GM21423 (cell line): ENCODE measurements around the gene DGKH.

ENCODE experiments used
- ATAC-seq: cut with Tn5 transposase; IDR thresholded peaks from one replicate; pipeline ENCODE4 v1.9.1; 2021; ENCODE audit warnings: mild to moderate bottlenecking, moderate library complexity; ENCODE audit not compliant: unreplicated experiment

The DGKH gene

GRCh38 chr13:42039946-42040729 lies 8.3 kb upstream of the DGKH start:
- ATAC-seq: peak; percentile 62

GRCh38 chr13:42040730-42041010 lies 7.8 kb upstream of the DGKH start:
- ATAC-seq: no peak

GRCh38 chr13:42041011-42041683 lies 7.3 kb upstream of the DGKH start:
- ATAC-seq: peak; percentile 18

- peak; percentile 28 for ATAC-seq
Measured at GRCh38 chr13:42041684-42042035, 6.8 kb upstream of the DGKH start.

GRCh38 chr13:42043676-42044075 lies 4.8 kb upstream of the DGKH start:
- no peak for ATAC-seq

GRCh38 chr13:42046448-42046847 lies 2.0 kb upstream of the DGKH start:
- ATAC-seq: no peak

GRCh38 chr13:42047561-42048341 lies 697 bp upstream of the DGKH start:
- peak; percentile 31 for ATAC-seq

GRCh38 chr13:42048684-42049453 lies 421 bp downstream of the DGKH start:
- peak; percentile 39 for ATAC-seq

GRCh38 chr13:42049454-42049813 lies 986 bp downstream of the DGKH start:
- ATAC-seq: no peak

GRCh38 chr13:42054798-42055499 lies 6.5 kb downstream of the DGKH start:
- no peak for ATAC-seq

- no peak for ATAC-seq
Measured at GRCh38 chr13:42055500-42056085, 7.1 kb downstream of the DGKH start.

- no peak for ATAC-seq
Measured at GRCh38 chr13:42056146-42056545, 7.7 kb downstream of the DGKH start.

GRCh38 chr13:42056583-42056982 lies 8.1 kb downstream of the DGKH start:
- no peak for ATAC-seq

GRCh38 chr13:42057918-42058530 lies 9.6 kb downstream of the DGKH start:
- no peak for ATAC-seq

GRCh38 chr13:42061943-42062342 lies 13.5 kb downstream of the DGKH start:
- no peak for ATAC-seq

- ATAC-seq: no peak
Measured at GRCh38 chr13:42063105-42063504, 14.7 kb downstream of the DGKH start.

- ATAC-seq: no peak
Measured at GRCh38 chr13:42064259-42064658, 15.8 kb downstream of the DGKH start.

GRCh38 chr13:42064966-42065365 lies 16.5 kb downstream of the DGKH start:
- ATAC-seq: no peak

GRCh38 chr13:42065414-42065813 lies 17.0 kb downstream of the DGKH start:
- ATAC-seq: no peak

- no peak for ATAC-seq
Measured at GRCh38 chr13:42066542-42066941, 18.1 kb downstream of the DGKH start.
